Common myeloid progenitor, CD34-positive (primary cell): ENCODE data around the gene HOXD4.

Experiments used
- CTCF ChIA-PET: fragments of 350-600 bp; sonication (Branson Sonifier 250); formaldehyde crosslinking; loops from one replicate; lab custom pipeline; 2021; ENCODE audit warnings: antibody characterized with exemption; lab: Charles Lee
- POLR2A ChIA-PET: fragments of 350-600 bp; sonication (Branson Sonifier 250); formaldehyde crosslinking; loops from one replicate; lab custom pipeline; 2021; ENCODE audit warnings: antibody characterized with exemption; lab: Charles Lee
- DNase-seq, 3 donors: peaks; one replicate each; pipeline versions ENCODE4 v3.0.0 to v3.0.0-alpha.2; 2013
- H3K27ac ChIP-seq, 2 experiments: 1 replicate in 1 of 2; 2 replicates in 1 of 2; pipeline ENCODE4 v1.7.0; 2013; ENCODE audit warnings: inconsistent platforms in 2 of 2, low read length in 2 of 2, mild to moderate bottlenecking in 2 of 2, low read depth in 1 of 2, moderate library complexity in 1 of 2; ENCODE audit not compliant: severe bottlenecking in 2 of 2, insufficient read depth in 1 of 2, poor library complexity in 1 of 2
- H3K27me3 ChIP-seq, 5 experiments: replicated peaks in 2 of 5; 1 replicate in 3 of 5; 2 replicates in 2 of 5; pipeline versions ENCODE4 v1.6.1 to v1.7.0; 2013; ENCODE audit warnings: low read length in 4 of 5, mild to moderate bottlenecking in 2 of 5, moderate library complexity in 2 of 5, inconsistent platforms in 1 of 5; ENCODE audit not compliant: insufficient read depth in 5 of 5, control insufficient read depth in 4 of 5
- H3K36me3 ChIP-seq, 4 experiments: 1 replicate in 2 of 4; 2 replicates in 2 of 4; pipeline versions ENCODE4 v1.6.1 to v1.7.0; 2013; ENCODE audit warnings: low read length in 3 of 4, control low read depth in 1 of 4, mild to moderate bottlenecking in 1 of 4; ENCODE audit not compliant: control insufficient read depth in 4 of 4, insufficient read depth in 4 of 4
- H3K4me1 ChIP-seq, 4 experiments: 1 replicate in 3 of 4; 2 replicates in 1 of 4; pipeline versions ENCODE4 v1.6.1 to v1.7.1; 2013; ENCODE audit warnings: low read length in 3 of 4, mild to moderate bottlenecking in 3 of 4, control low read depth in 1 of 4, inconsistent platforms in 1 of 4, moderate library complexity in 1 of 4; ENCODE audit not compliant: control insufficient read depth in 4 of 4, insufficient read depth in 4 of 4; ENCODE audit errors: control extremely low read depth in 1 of 4
- H3K4me3 ChIP-seq, 7 experiments: 1 replicate in 4 of 7; 2 replicates in 3 of 7; pipeline versions ENCODE4 v1.5.1 to v1.7.0; 2013; ENCODE audit warnings: mild to moderate bottlenecking in 7 of 7, low read length in 6 of 7, moderate library complexity in 6 of 7, inconsistent platforms in 2 of 7, low read depth in 2 of 7, control low read depth in 1 of 7; ENCODE audit not compliant: insufficient read depth in 4 of 7, control insufficient read depth in 1 of 7; ENCODE audit errors: extremely low read depth in 1 of 7
- H3K9me3 ChIP-seq, 5 experiments: 1 replicate in 4 of 5; 2 replicates in 1 of 5; pipeline versions ENCODE4 v1.6.1 to v1.7.1; 2013; ENCODE audit warnings: low read length in 4 of 5, mild to moderate bottlenecking in 2 of 5, inconsistent platforms in 1 of 5, low read depth in 1 of 5, moderate library complexity in 1 of 5; ENCODE audit not compliant: control insufficient read depth in 4 of 5, insufficient read depth in 2 of 5; ENCODE audit errors: control extremely low read depth in 1 of 5
- WGBS: methylation state at CpG from one replicate; pipeline ENCODE4 v1.1.5; 2013; ENCODE audit not compliant: insufficient coverage; 5-methylcytosine and 5-hydroxymethylcytosine counted together

The HOXD4 gene

GRCh38 chr2:176186024-176186423 is 34.7 kb downstream of the HOXD4 start:
- H3K4me3 ChIP-seq, result no peak overlapping the region
- peaks cover 0 to 27% (median 25%) of the 10 kb centered on the region in 4 experiments for H3K4me1 ChIP-seq
- no peaks in the 10 kb centered on the region for H3K36me3 ChIP-seq
- POLR2A ChIA-PET, result no interaction called here
- H3K27me3 ChIP-seq, result peaks cover 19 to 98% (median 43%) of the 10 kb centered on the region in 5 experiments
- WGBS, result 100% methylated on average over 1 of the region's 2 CpGs
- DNase-seq, result no peak
- no peak overlapping the region for H3K27ac ChIP-seq
- CTCF ChIA-PET, result interaction anchor here (1.5 to 1.7 kb wide), 3 partner anchors 8 to 25 kb away, joined by 3 to 4 read pairs (median 3); no protein-coding TSS in a partner anchor
- peaks cover 0 to 2% (median 2%) of the 10 kb centered on the region in 5 experiments for H3K9me3 ChIP-seq

GRCh38 chr2:176187200-176187898 is 36.0 kb downstream of the HOXD4 start:
- DNase-seq, result peak in 1 of 3 donors; percentile 45
- CTCF ChIA-PET, result interaction anchor here (0.8 to 1.0 kb wide), 2 partner anchors 47 to 102 kb away, joined by 3 to 4 read pairs; no protein-coding TSS in a partner anchor
- POLR2A ChIA-PET, result no interaction called here
- no peak overlapping the region for H3K27ac ChIP-seq
- peaks cover 26 to 100% (median 55%) of the 10 kb centered on the region in 5 experiments for H3K27me3 ChIP-seq
- peaks cover 0 to 27% (median 25%) of the 10 kb centered on the region in 4 experiments for H3K4me1 ChIP-seq
- peak overlapping the region in 4 of 7 experiments; percentile 11 to 71 (median 64) for H3K4me3 ChIP-seq
- peaks cover 0 to 5% (median 2%) of the 10 kb centered on the region in 5 experiments for H3K9me3 ChIP-seq
- WGBS, result 2% methylated on average over 8 of the region's 13 CpGs
- H3K36me3 ChIP-seq, result no peaks in the 10 kb centered on the region

- no peaks in the 10 kb centered on the region for H3K36me3 ChIP-seq
- H3K4me1 ChIP-seq, result peaks cover 0 to 27% (median 25%) of the 10 kb centered on the region in 4 experiments
- DNase-seq, result peak in 1 of 3 donors; percentile 45
- peak within 1 kb of the TSS; percentile 9 to 71 (median 48) for H3K4me3 ChIP-seq
- H3K27me3 ChIP-seq, result peaks cover 30 to 100% (median 62%) of the 10 kb centered on the region in 5 experiments
- POLR2A ChIA-PET, result no interaction called here
- no peak within 1 kb of the TSS for H3K27ac ChIP-seq
- peaks cover 0 to 5% (median 2%) of the 10 kb centered on the region in 5 experiments for H3K9me3 ChIP-seq
- 2% methylated on average over 63 of the region's 68 CpGs for WGBS
- CTCF ChIA-PET, result interaction anchor here (0.8 kb wide), 1 partner anchor 48 kb away, joined by 4 read pairs; no protein-coding TSS in a partner anchor
Observed at GRCh38 chr2:176187899-176188773, 36.8 kb downstream of the HOXD4 start, which contains the start of gene HOXD1. HOXD1 (plus strand) TSS chr2:176188668; CDS start chr2:176188802, 134 bp downstream.

- 2% methylated on average over 88 of the region's 98 CpGs for WGBS
- Histone ChIP-seq H3K4me1 (peaks cover 0 to 27% (median 25%) of the 10 kb centered on the region in 4 experiments), H3K4me3 (peak overlapping the region; percentile 9 to 71 (median 48)), H3K27me3 (peaks cover 37 to 100% (median 64%) of the 10 kb centered on the region in 5 experiments), H3K9me3 (peaks cover 0 to 5% (median 2%) of the 10 kb centered on the region in 5 experiments), H3K27ac (no peak overlapping the region), H3K36me3 (no peaks in the 10 kb centered on the region)
- no peak for DNase-seq
- POLR2A ChIA-PET, result no interaction called here
- CTCF ChIA-PET, result interaction anchor here (1.1 to 1.6 kb wide), 2 partner anchors 365 to 462 kb away, joined by 3 to 5 read pairs; no protein-coding TSS in a partner anchor
Observed at GRCh38 chr2:176188774-176189680, 37.7 kb downstream of the HOXD4 start.

GRCh38 chr2:176189681-176190641 is 38.6 kb downstream of the HOXD4 start:
- H3K4me3 ChIP-seq, result peak overlapping the region in 2 of 7 experiments; percentile 38 to 44
- POLR2A ChIA-PET, result no interaction called here
- H3K4me1 ChIP-seq, result peaks cover 0 to 27% (median 25%) of the 10 kb centered on the region in 4 experiments
- peaks cover 39 to 100% (median 67%) of the 10 kb centered on the region in 5 experiments for H3K27me3 ChIP-seq
- peaks cover 0 to 5% (median 2%) of the 10 kb centered on the region in 5 experiments for H3K9me3 ChIP-seq
- no peak overlapping the region for H3K27ac ChIP-seq
- DNase-seq, result peak in 2 of 3 donors; percentile 70 to 73
- CTCF ChIA-PET, result interaction anchor here (0.6 to 1.6 kb wide), 3 partner anchors 210 to 461 kb away, joined by 3 to 5 read pairs (median 4); no protein-coding TSS in a partner anchor
- H3K36me3 ChIP-seq, result no peaks in the 10 kb centered on the region
- 4% methylated on average over 22 of the region's 28 CpGs for WGBS
